ENCODE measurements around the gene ITCH. TPM values are rescaled to one million over a fixed set of nuclear protein-coding genes. Genes with fewer than 3 reads are reported as not detected.

The ITCH gene
- total and polyA plus RNA-seq, 9 of the 15 experiments (the other 6 are each of a cell fraction or from before 2014, with no cell fraction given): 7.5 to 53.0 (median 22.9) TPM

DNA sequence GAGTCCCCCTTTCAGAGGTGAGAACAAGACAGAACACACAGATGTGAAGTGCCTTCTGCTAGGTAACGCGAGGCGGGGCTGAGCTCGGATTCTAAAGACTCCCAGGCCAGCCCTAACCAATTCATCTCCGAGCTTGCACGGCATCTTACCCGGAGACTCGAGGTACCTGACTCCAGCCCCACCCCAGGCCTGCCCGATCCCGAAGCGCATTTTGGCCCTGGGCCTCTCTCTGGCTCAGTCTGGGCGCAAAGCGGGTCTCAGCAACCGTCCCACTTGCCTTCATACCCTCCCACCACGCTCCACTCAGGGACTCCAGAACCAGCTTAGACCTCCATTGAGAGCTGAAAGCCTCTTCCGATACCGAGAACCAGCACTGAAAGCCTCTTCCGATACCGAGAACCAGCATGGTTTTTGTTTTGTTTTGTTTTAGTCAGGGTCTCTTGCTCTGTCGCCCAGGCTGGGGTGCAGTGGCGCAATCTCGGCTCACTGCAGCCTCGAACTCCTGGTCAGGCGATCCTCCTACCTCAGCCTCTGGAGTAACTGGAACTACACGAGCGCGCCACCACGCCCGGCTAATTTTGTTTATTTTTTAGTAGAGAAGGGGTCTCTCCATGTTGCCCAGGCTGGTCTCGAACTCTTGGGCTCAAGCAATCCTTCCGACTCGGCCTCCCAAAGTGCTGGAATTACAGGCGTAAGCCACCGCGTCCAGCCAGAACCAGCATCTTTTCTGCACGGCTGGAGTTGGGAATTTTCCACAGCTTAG is 152.6 kb downstream of the ITCH start (continued):
- peak; percentile 23 for TF ChIP-seq RBBP5 (IDR thresholded peaks at IDR 0.05; ENCODE audit: borderline replicate concordance, insufficient read depth, low read length, poor library complexity, severe bottlenecking)
- TF ChIP-seq XRCC4 (IDR thresholded peaks at IDR 0.05; ENCODE audit: extremely low read depth, insufficient read depth, insufficient read length): no peak
- TF ChIP-seq PYGO2 (tag; IDR thresholded peaks at IDR 0.05): no peak
- TF ChIP-seq MXI1 (IDR thresholded peaks at IDR 0.05; ENCODE audit: low read depth, low read length): 0 out of 2 replicates have a peak, but pooled peaks have one; percentile 42
- TF ChIP-seq, protein P1, sequence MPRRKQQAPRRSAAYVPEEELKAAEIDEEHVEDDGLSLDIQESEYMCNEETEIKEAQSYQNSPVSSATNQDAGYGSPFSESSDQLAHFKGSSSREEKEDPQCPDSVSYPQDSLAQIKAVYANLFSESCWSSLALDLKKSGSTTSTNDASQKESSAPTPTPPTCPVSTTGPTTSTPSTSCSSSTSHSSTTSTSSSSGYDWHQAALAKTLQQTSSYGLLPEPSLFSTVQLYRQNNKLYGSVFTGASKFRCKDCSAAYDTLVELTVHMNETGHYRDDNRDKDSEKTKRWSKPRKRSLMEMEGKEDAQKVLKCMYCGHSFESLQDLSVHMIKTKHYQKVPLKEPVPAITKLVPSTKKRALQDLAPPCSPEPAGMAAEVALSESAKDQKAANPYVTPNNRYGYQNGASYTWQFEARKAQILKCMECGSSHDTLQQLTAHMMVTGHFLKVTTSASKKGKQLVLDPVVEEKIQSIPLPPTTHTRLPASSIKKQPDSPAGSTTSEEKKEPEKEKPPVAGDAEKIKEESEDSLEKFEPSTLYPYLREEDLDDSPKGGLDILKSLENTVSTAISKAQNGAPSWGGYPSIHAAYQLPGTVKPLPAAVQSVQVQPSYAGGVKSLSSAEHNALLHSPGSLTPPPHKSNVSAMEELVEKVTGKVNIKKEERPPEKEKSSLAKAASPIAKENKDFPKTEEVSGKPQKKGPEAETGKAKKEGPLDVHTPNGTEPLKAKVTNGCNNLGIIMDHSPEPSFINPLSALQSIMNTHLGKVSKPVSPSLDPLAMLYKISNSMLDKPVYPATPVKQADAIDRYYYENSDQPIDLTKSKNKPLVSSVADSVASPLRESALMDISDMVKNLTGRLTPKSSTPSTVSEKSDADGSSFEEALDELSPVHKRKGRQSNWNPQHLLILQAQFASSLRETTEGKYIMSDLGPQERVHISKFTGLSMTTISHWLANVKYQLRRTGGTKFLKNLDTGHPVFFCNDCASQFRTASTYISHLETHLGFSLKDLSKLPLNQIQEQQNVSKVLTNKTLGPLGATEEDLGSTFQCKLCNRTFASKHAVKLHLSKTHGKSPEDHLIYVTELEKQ (CRISPR knock-in tag; IDR thresholded peaks at IDR 0.05): no peak
- peak; percentile 19; the same call in 1 of the 2 replicates for TF ChIP-seq JUND (IDR thresholded peaks at IDR 0.05; ENCODE audit: borderline replicate concordance, low read depth, low read length)
- TF ChIP-seq JUND (tag; IDR thresholded peaks at IDR 0.05; ENCODE audit: borderline replicate concordance, low read depth, low read length): no peak
- no peak for TF ChIP-seq PHTF2 (CRISPR knock-in tag; IDR thresholded peaks at IDR 0.05)
- TF ChIP-seq, protein P2, sequence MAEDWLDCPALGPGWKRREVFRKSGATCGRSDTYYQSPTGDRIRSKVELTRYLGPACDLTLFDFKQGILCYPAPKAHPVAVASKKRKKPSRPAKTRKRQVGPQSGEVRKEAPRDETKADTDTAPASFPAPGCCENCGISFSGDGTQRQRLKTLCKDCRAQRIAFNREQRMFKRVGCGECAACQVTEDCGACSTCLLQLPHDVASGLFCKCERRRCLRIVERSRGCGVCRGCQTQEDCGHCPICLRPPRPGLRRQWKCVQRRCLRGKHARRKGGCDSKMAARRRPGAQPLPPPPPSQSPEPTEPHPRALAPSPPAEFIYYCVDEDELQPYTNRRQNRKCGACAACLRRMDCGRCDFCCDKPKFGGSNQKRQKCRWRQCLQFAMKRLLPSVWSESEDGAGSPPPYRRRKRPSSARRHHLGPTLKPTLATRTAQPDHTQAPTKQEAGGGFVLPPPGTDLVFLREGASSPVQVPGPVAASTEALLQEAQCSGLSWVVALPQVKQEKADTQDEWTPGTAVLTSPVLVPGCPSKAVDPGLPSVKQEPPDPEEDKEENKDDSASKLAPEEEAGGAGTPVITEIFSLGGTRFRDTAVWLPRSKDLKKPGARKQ (CRISPR knock-in tag; IDR thresholded peaks at IDR 0.05): no peak
- TF ChIP-seq, protein P3, sequence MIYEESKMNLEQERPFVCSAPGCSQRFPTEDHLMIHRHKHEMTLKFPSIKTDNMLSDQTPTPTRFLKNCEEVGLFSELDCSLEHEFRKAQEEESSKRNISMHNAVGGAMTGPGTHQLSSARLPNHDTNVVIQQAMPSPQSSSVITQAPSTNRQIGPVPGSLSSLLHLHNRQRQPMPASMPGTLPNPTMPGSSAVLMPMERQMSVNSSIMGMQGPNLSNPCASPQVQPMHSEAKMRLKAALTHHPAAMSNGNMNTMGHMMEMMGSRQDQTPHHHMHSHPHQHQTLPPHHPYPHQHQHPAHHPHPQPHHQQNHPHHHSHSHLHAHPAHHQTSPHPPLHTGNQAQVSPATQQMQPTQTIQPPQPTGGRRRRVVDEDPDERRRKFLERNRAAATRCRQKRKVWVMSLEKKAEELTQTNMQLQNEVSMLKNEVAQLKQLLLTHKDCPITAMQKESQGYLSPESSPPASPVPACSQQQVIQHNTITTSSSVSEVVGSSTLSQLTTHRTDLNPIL (CRISPR knock-in tag; IDR thresholded peaks at IDR 0.05): no peak
- TF ChIP-seq, protein P4, sequence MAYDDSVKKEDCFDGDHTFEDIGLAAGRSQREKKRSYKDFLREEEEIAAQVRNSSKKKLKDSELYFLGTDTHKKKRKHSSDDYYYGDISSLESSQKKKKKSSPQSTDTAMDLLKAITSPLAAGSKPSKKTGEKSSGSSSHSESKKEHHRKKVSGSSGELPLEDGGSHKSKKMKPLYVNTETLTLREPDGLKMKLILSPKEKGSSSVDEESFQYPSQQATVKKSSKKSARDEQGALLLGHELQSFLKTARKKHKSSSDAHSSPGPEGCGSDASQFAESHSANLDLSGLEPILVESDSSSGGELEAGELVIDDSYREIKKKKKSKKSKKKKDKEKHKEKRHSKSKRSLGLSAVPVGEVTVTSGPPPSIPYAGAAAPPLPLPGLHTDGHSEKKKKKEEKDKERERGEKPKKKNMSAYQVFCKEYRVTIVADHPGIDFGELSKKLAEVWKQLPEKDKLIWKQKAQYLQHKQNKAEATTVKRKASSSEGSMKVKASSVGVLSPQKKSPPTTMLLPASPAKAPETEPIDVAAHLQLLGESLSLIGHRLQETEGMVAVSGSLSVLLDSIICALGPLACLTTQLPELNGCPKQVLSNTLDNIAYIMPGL (CRISPR knock-in tag; IDR thresholded peaks at IDR 0.05): no peak
- peak; percentile 53; the same call in 1 of the 2 replicates for TF ChIP-seq CEBPG (CRISPR knock-in tag; IDR thresholded peaks at IDR 0.05)
- peak in 1 of 2 experiments; percentile 84; a peak in 2 of 4 replicates for TF ChIP-seq CEBPG (tag; conservative IDR thresholded peaks at IDR 0.05 in 1 of 2, IDR thresholded peaks at IDR 0.05 in 1 of 2)
- TF ChIP-seq, protein P5, sequence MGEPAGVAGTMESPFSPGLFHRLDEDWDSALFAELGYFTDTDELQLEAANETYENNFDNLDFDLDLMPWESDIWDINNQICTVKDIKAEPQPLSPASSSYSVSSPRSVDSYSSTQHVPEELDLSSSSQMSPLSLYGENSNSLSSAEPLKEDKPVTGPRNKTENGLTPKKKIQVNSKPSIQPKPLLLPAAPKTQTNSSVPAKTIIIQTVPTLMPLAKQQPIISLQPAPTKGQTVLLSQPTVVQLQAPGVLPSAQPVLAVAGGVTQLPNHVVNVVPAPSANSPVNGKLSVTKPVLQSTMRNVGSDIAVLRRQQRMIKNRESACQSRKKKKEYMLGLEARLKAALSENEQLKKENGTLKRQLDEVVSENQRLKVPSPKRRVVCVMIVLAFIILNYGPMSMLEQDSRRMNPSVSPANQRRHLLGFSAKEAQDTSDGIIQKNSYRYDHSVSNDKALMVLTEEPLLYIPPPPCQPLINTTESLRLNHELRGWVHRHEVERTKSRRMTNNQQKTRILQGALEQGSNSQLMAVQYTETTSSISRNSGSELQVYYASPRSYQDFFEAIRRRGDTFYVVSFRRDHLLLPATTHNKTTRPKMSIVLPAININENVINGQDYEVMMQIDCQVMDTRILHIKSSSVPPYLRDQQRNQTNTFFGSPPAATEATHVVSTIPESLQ (CRISPR knock-in tag; IDR thresholded peaks at IDR 0.05): 0 out of 2 replicates have a peak, but pooled peaks have one; percentile 26
- TF ChIP-seq HDAC6 (IDR thresholded peaks at IDR 0.05; ENCODE audit: low read depth, low read length): 0 out of 2 replicates have a peak, but pooled peaks have one; percentile 34
